GM23338 (cell line): ENCODE measurements around the gene DUSP10.

Source experiments
- CREB1 ChIP-seq: fragments of 250-450 bp; sonication (Bioruptor Pico); IDR thresholded peaks from 2 replicates; pipeline ENCODE4 v1.5.0; 2020; ENCODE audit warnings: low read depth, mild to moderate bottlenecking, moderate library complexity
- CTCF ChIP-seq, 2 experiments: fragments of 200-600 bp in 1 of 2; sonication (generic) in 1 of 2; conservative IDR thresholded peaks; 2 replicates each; pipeline versions ENCODE4 v1.5.1 to v1.6.1; 2016 to 2017; ENCODE audit warnings: antibody characterized with exemption in 2 of 2, low read depth in 2 of 2, mild to moderate bottlenecking in 2 of 2, moderate library complexity in 1 of 2
- ETS1 ChIP-seq: IDR thresholded peaks from 2 replicates; pipeline ENCODE4 v1.6.1; 2016; ENCODE audit warnings: antibody characterized with exemption
- EZH2 ChIP-seq: fragments of 200-600 bp; sonication (generic); IDR thresholded peaks from one replicate; pipeline ENCODE4 v1.8.0; 2017; ENCODE audit warnings: antibody characterized with exemption, mild to moderate bottlenecking, low read depth; ENCODE audit not compliant: unreplicated experiment
- EZH2phosphoT487 ChIP-seq: fragments of 200-600 bp; sonication (generic); IDR thresholded peaks from one replicate; pipeline ENCODE4 v1.8.1; 2018; ENCODE audit warnings: antibody characterized with exemption; ENCODE audit not compliant: unreplicated experiment
- JUNB ChIP-seq: IDR thresholded peaks from one replicate; pipeline ENCODE4 v1.6.1; 2016; ENCODE audit warnings: antibody characterized with exemption; ENCODE audit not compliant: unreplicated experiment
- NANOG ChIP-seq: IDR thresholded peaks from 2 replicates; pipeline ENCODE4 v1.6.1; 2016; ENCODE audit warnings: antibody characterized with exemption, borderline replicate concordance
- POLR2AphosphoS5 ChIP-seq: IDR thresholded peaks from 2 replicates; pipeline ENCODE4 v1.6.1; 2016; ENCODE audit warnings: antibody characterized with exemption, low read depth
- REST ChIP-seq: IDR thresholded peaks from one replicate; pipeline ENCODE4 v1.6.1; 2018; ENCODE audit warnings: antibody characterized with exemption; ENCODE audit not compliant: unreplicated experiment
- STAT1 ChIP-seq: IDR thresholded peaks from one replicate; pipeline ENCODE4 v1.6.1; 2016; ENCODE audit warnings: antibody characterized with exemption; ENCODE audit not compliant: unreplicated experiment
- ZNF114 ChIP-seq: fragments of 250-450 bp; sonication (Bioruptor Pico); IDR thresholded peaks from 2 replicates; pipeline ENCODE4 v1.5.0; 2020; ENCODE audit warnings: mild to moderate bottlenecking, moderate library complexity
- ZNF331 ChIP-seq: fragments of 250-450 bp; sonication (Bioruptor Pico); IDR thresholded peaks from 2 replicates; pipeline ENCODE4 v1.5.0; 2020; ENCODE audit warnings: low read depth, mild to moderate bottlenecking, moderate library complexity
- ZNF462 ChIP-seq: fragments of 250-450 bp; sonication (Bioruptor Pico); IDR thresholded peaks from 2 replicates; pipeline ENCODE4 v1.5.0; 2020; ENCODE audit warnings: mild to moderate bottlenecking, moderate library complexity

- TF ChIP-seq CTCF (conservative IDR thresholded peaks at IDR 0.05; ENCODE audit: low read depth in 2 of 2), result no peak
- TF ChIP-seq EZH2, result no peak
- no peak for TF ChIP-seq EZH2phosphoT487
- TF ChIP-seq REST, result no peak
- no peak for TF ChIP-seq CREB1 (CRISPR knock-in tag)
- TF ChIP-seq POLR2AphosphoS5, result no peak
- TF ChIP-seq STAT1, result no peak
- no peak for TF ChIP-seq ZNF331
- no peak for TF ChIP-seq NANOG
- no peak for TF ChIP-seq JUNB
- TF ChIP-seq ETS1, result no peak
- TF ChIP-seq ZNF462 (CRISPR knock-in tag), result no peak
- TF ChIP-seq ZNF114 (CRISPR knock-in tag), result no peak
Measured at GRCh38 chr1:221753828-221754188, 11.9 kb upstream of the DUSP10 start.
